ENCODE results near the gene SLC7A8. TPM values are rescaled to one million over a fixed set of nuclear protein-coding genes. Genes with fewer than 3 reads are reported as not detected.

SLC7A8 gene
- total RNA-seq, 1 donor from 2014 or later = 36.8 TPM

- ATAC-seq (peak in 1 of 2 donors; percentile 14), DNase-seq (no peak)
- TF ChIP-seq CTCF (IDR thresholded peaks at IDR 0.05) = no peak
- H3K27me3 ChIP-seq (ENCODE audit: low read depth) = no peaks in the 10 kb centered on the region
- peaks cover 13% of the 10 kb centered on the region for H3K4me1 ChIP-seq
- intact Hi-C loops (cut with DNase I) = loop anchor here (5.0 kb wide), 1 partner anchor 66 kb away; no protein-coding TSS in a partner anchor
- no peak overlapping the region for H3K4me3 ChIP-seq
- no peaks in the 10 kb centered on the region for H3K9me3 ChIP-seq
- H3K36me3 ChIP-seq = no peaks in the 10 kb centered on the region
- H3K27ac ChIP-seq = no peak overlapping the region
Observed at GRCh38 chr14:23121361-23121771, 62.1 kb downstream of the SLC7A8 start.

- no peaks in the 10 kb centered on the region for H3K9me3 ChIP-seq
- H3K36me3 ChIP-seq = no peaks in the 10 kb centered on the region
- intact Hi-C loops (cut with DNase I) = loop anchor here (5.0 kb wide), 1 partner anchor 67 kb away; no protein-coding TSS in a partner anchor
- DNase-seq (peak; percentile 92), ATAC-seq (peak; percentile 88 to 94)
- no peak overlapping the region for H3K4me3 ChIP-seq
- peak; percentile 100 for TF ChIP-seq CTCF (IDR thresholded peaks at IDR 0.05)
- peak overlapping the region; percentile 68 for H3K27ac ChIP-seq
- H3K27me3 ChIP-seq (ENCODE audit: low read depth) = no peaks in the 10 kb centered on the region
- peaks cover 13% of the 10 kb centered on the region for H3K4me1 ChIP-seq
Observed at GRCh38 chr14:23120541-23121251, 62.8 kb downstream of the SLC7A8 start.

GRCh38 chr14:23119363-23120327 lies 63.8 kb downstream of the SLC7A8 start:
- Histone ChIP-seq H3K27ac (peak overlapping the region; percentile 68), H3K36me3 (no peaks in the 10 kb centered on the region), H3K27me3 (ENCODE audit: low read depth) (no peaks in the 10 kb centered on the region), H3K4me1 (peaks cover 23% of the 10 kb centered on the region), H3K4me3 (no peak overlapping the region), H3K9me3 (no peaks in the 10 kb centered on the region)
- intact Hi-C loops (cut with DNase I) = loop anchor here (5.0 kb wide), 1 partner anchor 68 kb away; no protein-coding TSS in a partner anchor
- TF ChIP-seq CTCF (IDR thresholded peaks at IDR 0.05) = no peak
- no peak for DNase-seq
- ATAC-seq = peak in 1 of 2 donors; percentile 17

GRCh38 chr14:23118506-23119362 lies 64.7 kb downstream of the SLC7A8 start, which contains the start of gene CEBPE:
TSS of gene CEBPE (minus strand) at chr14:23119255. CDS start at chr14:23119091, 164 bp downstream.
- no peaks in the 10 kb centered on the region for H3K27me3 ChIP-seq (ENCODE audit: low read depth)
- intact Hi-C loops (cut with DNase I) = no loop called here
- H3K4me1 ChIP-seq = peaks cover 32% of the 10 kb centered on the region
- no peak for DNase-seq
- TF ChIP-seq CTCF (IDR thresholded peaks at IDR 0.05) = no peak
- no peaks in the 10 kb centered on the region for H3K9me3 ChIP-seq
- no peaks in the 10 kb centered on the region for H3K36me3 ChIP-seq
- ATAC-seq = no peak
- no peak within 1 kb of the TSS for H3K4me3 ChIP-seq
- H3K27ac ChIP-seq = peak within 1 kb of the TSS; percentile 68

Measured in lower lobe of right lung (tissue), 2 donors.